NK-92 (cell line): ENCODE results near the gene NDOR1.
"Not testable (repeated sequence)": the region's sequence is repeated elsewhere in the genome, so short reads cannot be mapped to it uniquely, and the experiment has no call there.

Experiments
- DNase-seq: peaks from one replicate; lab custom pipeline; 2025; ENCODE audit not compliant: unreplicated experiment; lab: John Stamatoyannopoulos, UW

The NDOR1 gene

GRCh38 chr9:137256362-137256761 lies 50.9 kb downstream of the NDOR1 start:
- DNase-seq: no peak

- DNase-seq: no peak
Observed at GRCh38 chr9:137256856-137257255, 51.4 kb downstream of the NDOR1 start.

GRCh38 chr9:137262173-137262908 lies 56.8 kb downstream of the NDOR1 start:
- not testable (repeated sequence) for DNase-seq

DNA sequence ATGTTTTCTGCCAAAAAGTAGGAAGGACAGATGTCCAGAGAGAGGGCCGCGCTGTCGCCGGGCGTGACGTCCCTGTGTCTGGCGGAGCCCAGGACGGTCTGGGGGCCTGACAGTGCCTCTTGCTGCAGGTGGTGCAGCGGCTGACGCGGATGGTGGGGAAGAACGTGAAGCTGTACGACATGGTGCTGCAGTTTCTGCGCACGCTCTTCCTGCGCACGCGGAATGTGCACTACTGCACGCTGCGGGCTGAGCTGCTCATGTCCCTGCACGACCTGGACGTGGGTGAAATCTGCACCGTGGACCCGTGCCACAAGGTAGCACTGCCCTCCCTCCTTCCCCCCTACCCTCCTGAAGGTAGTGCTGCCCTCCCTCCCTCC lies 57.4 kb downstream of the NDOR1 start:
- DNase-seq: no peak

GRCh38 chr9:137263506-137263905 lies 58.0 kb downstream of the NDOR1 start:
- DNase-seq: no peak

GRCh38 chr9:137264067-137264466 lies 58.6 kb downstream of the NDOR1 start:
- DNase-seq: no peak

DNA sequence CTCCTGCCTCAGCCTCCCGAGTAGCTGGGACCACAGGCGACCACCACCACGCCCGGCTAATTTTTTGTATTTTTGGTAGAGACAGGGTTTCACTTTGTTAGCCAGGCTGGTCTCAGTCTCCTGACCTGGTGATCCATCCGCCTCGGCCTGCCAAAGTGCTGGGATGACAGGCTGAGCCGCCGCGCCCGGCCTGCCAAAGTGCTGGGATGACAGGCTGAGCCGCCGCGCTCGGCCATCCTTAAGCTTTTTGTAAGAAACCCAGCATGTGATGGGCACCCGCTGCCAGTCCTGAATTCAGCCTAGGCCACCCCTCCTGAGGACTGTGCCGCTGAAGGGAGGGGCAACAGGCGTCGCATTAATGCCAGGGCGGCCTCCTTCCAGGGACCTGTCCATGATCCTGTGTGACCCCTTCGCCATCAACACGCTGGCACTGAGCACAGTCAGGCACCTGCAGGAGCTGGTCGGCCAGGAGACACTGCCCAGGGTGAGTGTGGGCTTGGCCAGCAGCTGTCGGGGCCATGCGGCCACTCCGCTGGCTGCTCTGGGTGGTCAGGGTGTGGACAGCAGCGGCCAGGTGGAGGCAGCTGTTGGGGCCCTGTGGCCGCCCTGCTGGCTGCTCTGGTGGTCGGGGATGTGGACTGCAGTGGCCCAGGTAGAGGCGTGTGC lies 60.1 kb downstream of the NDOR1 start:
- no peak for DNase-seq

GRCh38 chr9:137266162-137266527 lies 60.6 kb downstream of the NDOR1 start:
- no peak for DNase-seq
